ENCODE data around the gene ESR1.
"Not testable (repeated sequence)": the region's sequence is repeated elsewhere in the genome, so short reads cannot be mapped to it uniquely, and the experiment has no call there.

Gene ESR1

GRCh38 chr6:151814614-151815013, 7.1 kb downstream of the ESR1 start:
- DNase-seq = no peak

GRCh38 chr6:151822252-151823111, 15.0 kb downstream of the ESR1 start:
- no peak for DNase-seq

GRCh38 chr6:151826517-151827142, 19.1 kb downstream of the ESR1 start:
- DNase-seq = no peak

GRCh38 chr6:151832710-151833109, 25.2 kb downstream of the ESR1 start:
- DNase-seq = no peak

GRCh38 chr6:151835396-151835795, 27.9 kb downstream of the ESR1 start:
- no peak for DNase-seq

- no peak for DNase-seq
Measured at GRCh38 chr6:151837223-151837622, 29.7 kb downstream of the ESR1 start.

- DNase-seq = no peak
Measured at GRCh38 chr6:151842816-151843215, 35.3 kb downstream of the ESR1 start.

- DNase-seq = no peak
Measured at GRCh38 chr6:151847064-151847463, 39.6 kb downstream of the ESR1 start.

GRCh38 chr6:151850479-151851003, 43.1 kb downstream of the ESR1 start:
- DNase-seq = no peak

- no peak for DNase-seq
Measured at GRCh38 chr6:151858294-151858693, 50.8 kb downstream of the ESR1 start.

- DNase-seq = no peak
Measured at GRCh38 chr6:151862461-151862860, 55.0 kb downstream of the ESR1 start.

GRCh38 chr6:151867361-151867869, 59.9 kb downstream of the ESR1 start:
- DNase-seq = not testable (repeated sequence)

GRCh38 chr6:151869345-151869744, 61.9 kb downstream of the ESR1 start:
- no peak for DNase-seq

- DNase-seq = no peak
Measured at GRCh38 chr6:151869787-151870186, 62.3 kb downstream of the ESR1 start.

GRCh38 chr6:151870375-151870774, 62.9 kb downstream of the ESR1 start:
- DNase-seq = no peak

- DNase-seq = no peak
Measured at GRCh38 chr6:151875524-151875923, 68.0 kb downstream of the ESR1 start.

- no peak for DNase-seq
Measured at GRCh38 chr6:151876122-151876521, 68.6 kb downstream of the ESR1 start.

- DNase-seq = no peak
Measured at GRCh38 chr6:151877458-151877857, 70.0 kb downstream of the ESR1 start.

GRCh38 chr6:151881231-151881630, 73.7 kb downstream of the ESR1 start:
- DNase-seq = no peak

- DNase-seq = no peak
Measured at GRCh38 chr6:151882206-151882605, 74.7 kb downstream of the ESR1 start.

- DNase-seq = no peak
Measured at GRCh38 chr6:151885234-151885633, 77.8 kb downstream of the ESR1 start.

- no peak for DNase-seq
Measured at GRCh38 chr6:151891524-151891923, 84.0 kb downstream of the ESR1 start.

GRCh38 chr6:151894426-151894825, 86.9 kb downstream of the ESR1 start:
- DNase-seq = not testable (repeated sequence)

- not testable (repeated sequence) for DNase-seq
Measured at GRCh38 chr6:151899221-151899620, 91.7 kb downstream of the ESR1 start.

Measured in activated naive CD4-positive, alpha-beta T cell treated with anti-CD3 and anti-CD28 coated beads, Interleukin-2, amount 50 U/mL, for 16 hours (primary cell).